GM21367 (cell line): ENCODE results near the gene PIGS.
"Not testable (repeated sequence)": the region's sequence is repeated elsewhere in the genome, so short reads cannot be mapped to it uniquely, and the experiment has no call there.

Source experiments
- ATAC-seq: cut with Tn5 transposase; IDR thresholded peaks from one replicate; pipeline ENCODE4 v1.9.1; 2021; ENCODE audit not compliant: unreplicated experiment

The PIGS gene

DNA sequence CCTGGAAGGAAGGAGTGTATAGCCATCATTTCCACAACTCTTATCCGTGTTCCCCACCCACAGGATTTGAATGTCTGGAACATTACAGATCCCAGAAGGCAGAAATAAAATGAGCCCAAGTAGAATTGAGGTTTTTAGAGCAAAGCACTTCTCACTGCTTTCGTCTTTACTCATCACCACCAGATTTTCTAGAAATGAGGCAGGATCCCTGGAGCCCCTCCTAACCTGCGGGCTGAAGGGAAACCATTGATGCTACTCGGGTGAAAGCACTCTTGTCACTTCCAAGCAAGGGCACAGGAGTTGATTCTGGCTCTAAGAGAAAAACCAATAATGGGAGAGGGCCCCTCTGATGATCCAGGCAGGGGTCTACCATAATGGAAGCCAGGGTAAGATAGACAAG lies 8.2 kb upstream of the PIGS start:
- no peak for ATAC-seq

- no peak for ATAC-seq
Measured at GRCh38 chr17:28578246-28579195, 7.2 kb upstream of the PIGS start.

DNA sequence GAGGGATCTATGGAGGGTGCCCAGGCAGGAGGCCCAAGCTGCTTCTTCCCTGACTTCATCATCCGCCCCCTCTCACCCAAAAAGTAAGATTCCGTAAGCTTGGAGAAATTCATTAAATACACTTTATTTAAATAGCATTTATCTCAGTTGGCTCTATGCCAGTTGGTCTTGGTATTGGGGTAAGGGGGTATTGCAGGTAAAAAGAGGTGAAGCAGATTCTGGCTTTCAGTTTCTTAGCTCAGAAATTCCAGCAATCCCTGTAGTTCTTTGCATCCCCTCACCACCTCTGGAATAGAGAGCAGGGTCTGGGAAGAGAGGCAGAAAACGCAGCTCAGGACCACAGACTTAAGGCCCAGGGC lies 6.1 kb upstream of the PIGS start:
- no peak for ATAC-seq

DNA sequence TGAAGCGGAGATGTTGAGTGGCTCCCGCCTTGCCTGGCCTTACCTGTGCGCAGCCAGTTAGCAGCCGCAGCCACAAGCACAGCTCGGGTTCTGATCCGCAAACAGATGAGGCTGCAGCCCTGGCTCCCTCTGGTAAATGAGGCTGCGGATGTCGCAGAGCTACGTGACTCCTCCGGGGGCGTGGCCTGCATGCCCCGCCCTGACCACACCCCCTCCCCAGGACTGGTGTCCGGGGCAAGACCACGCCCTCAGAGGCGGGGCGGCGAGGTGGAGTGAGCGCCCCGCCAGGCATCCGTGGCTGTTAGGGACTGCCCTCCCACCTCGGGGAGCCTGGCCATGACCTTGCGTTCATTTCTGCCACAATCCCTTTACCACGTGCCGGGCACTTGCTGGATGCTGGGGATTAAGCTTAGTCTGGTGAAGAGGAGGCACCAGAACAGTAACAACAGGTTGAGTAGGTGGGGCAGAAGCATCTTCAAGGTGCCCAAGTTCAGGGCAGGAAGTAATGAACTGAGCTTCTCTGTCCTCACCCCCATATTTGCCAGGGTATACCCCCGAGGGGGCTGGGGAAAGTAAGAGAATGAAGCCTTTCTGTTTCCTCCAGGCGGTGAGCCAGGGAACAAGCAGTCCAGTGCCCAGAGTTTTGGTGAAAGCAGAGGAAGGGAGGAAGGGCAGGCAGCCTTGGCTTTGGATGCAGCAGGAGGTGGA lies 5.6 kb upstream of the PIGS start, which contains the start of gene ALDOC:
Gene ALDOC, minus strand, starts transcription at position 138 of the 708 bp plus-strand sequence. CDS start 1,363 bp downstream, outside the sequence.
- ATAC-seq, result no peak

- not testable (repeated sequence) for ATAC-seq
Measured at GRCh38 chr17:28576016-28576415, 4.7 kb upstream of the PIGS start.

GRCh38 chr17:28575126-28575795 lies 3.9 kb upstream of the PIGS start:
- ATAC-seq, result no peak

DNA sequence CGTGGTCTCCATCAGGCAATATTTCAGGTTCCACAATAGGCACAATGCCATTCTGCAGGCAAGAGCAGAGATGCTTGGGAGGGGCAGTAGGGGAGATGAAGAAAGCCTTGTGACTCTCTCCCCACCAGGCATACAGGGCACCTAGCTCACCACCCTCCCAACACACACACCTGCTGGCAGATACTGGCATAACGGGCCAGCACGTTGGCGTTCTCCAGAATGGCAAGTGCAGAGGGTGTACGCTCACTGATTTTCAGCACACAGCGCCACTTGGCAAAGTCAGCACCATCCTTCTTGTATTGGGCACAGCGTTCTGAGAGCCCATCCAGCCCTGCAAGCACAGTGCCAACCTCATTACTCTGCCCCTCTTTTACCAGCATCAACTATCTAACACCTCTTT lies 3.2 kb upstream of the PIGS start:
- ATAC-seq, result no peak

- ATAC-seq, result no peak
Measured at GRCh38 chr17:28573966-28574480, 2.7 kb upstream of the PIGS start.

- no peak for ATAC-seq
Measured at GRCh38 chr17:28573521-28573920, 2.2 kb upstream of the PIGS start.

DNA sequence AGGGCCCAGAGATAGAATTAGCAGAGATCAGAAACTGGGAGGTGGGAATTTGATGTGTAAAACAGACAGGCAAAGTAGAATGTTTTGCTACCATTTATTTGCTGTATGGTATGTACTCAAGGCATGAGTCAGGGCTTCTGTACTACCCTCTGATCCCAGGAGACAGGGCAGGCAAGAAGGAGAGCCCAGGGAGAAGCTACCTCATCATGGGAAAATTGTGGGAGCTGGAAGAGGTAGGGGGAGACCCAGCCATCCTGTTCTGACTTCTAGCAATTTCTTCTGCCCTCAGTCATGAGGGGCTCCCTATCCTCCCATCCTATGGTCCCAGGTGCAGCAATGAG lies 1.7 kb upstream of the PIGS start:
- no peak for ATAC-seq

DNA sequence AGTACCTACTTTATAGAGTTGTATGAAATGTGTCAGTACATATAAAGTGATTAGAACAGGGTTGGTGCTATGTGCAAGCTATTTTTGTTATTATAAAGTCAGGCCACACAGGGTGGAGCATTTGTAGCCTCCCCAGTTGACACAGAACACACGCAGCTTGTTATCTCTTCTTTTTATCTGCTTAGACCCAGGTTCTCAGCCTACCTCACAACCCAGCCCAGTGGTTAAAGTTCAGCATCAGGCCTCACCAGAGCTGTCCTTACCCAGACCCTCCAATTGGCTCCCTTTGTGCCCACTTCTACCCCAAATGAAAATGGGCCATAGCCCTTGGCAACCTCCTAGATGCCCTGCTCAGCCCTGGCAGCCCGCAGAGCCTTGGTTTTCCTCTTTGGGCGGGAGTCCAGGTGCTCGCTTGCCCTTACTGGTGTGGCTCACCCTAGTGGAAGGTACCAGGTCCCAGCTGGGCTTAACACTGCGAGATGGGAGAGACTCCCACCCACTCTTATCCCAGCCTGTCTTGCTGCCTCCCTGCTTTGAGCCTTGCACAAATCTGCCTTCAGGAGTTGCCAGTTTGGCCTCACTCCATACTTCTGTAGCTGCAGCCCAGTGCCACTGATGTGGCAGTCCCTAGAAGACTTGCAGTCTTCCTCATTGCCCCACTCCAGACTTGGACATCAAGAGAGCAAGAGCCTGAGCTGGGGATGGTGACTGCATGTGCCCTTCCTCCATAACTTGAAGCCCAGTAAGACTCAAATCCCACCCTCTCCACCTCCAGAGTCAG lies 1.1 kb upstream of the PIGS start:
- ATAC-seq, result no peak

GRCh38 chr17:28570716-28571360 lies 486 bp downstream of the PIGS start:
- no peak for ATAC-seq

- ATAC-seq, result no peak
Measured at GRCh38 chr17:28569446-28569845, 1.9 kb downstream of the PIGS start.

GRCh38 chr17:28567604-28568003 lies 3.7 kb downstream of the PIGS start:
- no peak for ATAC-seq

DNA sequence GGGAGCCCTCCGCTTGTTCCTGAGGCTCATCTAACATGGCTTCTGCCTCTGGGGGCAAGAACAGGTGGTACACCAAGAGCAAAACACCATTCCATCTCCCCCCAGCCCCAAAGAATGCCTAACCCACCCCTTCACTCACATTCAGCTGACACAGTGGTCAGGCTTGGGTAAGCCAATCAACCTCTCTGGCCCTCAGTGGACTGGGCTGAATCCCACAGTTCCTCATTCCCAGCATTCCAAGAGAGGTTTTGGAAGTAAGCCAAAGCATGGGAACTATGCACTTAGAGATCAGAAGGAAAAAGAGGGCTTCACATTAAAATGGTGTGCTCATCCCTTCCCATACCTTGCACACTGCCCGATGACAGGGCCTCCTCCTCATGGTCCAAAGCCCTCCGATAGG lies 7.8 kb downstream of the PIGS start:
- ATAC-seq, result no peak

- no peak for ATAC-seq
Measured at GRCh38 chr17:28555022-28555421, 16.3 kb downstream of the PIGS start.

DNA sequence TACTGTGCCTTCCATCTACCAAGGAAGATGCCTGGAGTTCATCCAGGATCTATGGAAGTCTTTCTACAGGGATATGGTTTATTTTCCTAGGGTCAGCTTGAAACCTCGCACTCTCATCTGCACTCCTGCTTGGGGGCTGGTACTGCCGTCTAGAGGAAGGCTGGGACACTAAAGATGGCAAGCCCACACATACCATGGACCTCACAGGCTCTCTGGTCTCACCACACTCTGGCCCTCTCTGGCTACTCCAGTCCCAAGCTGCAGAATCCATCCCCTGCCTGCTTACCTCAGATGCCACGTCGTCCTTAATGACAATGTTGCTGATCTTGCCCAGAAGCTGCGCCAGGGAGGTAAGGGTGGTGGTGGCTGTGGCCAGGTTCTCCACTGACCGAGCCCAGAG lies 16.8 kb downstream of the PIGS start:
- ATAC-seq, result no peak

DNA sequence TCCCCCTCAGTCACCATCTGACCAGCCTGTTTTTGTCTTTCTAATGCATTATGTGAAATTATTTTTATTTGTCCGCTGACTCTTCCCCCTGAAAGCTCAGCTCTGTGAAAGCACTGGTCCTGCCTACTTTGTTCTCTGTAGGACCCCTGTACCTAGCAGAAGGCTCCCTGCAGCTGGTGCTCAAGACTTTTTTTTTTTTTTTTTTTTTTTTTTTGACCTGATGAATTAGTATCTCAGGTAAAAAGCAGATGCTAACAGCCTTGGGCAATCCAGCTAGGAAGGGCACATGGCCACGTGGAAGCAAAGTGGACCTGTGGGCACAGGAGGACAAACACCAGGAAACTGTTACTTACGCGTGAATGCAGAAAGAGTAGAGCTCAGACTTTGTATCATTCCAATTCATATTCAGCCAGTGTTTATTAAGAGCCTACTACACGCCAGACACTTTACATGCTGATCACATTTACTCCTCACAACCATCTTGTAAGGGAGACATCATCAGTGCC lies 18.3 kb downstream of the PIGS start:
- ATAC-seq, result no peak

- ATAC-seq, result no peak
Measured at GRCh38 chr17:28552176-28552999, 18.9 kb downstream of the PIGS start, which contains the start of gene UNC119. Gene UNC119, minus strand, starts transcription at chr17:28552624. Its CDS starts 67 bp downstream, at chr17:28552557.
